WTC11 (cell line): ENCODE results near the gene LRRC49.

Source experiments
- ATF1 ChIP-seq: sonication (generic); formaldehyde crosslinking; IDR thresholded peaks from 2 replicates; pipeline ENCODE4 v1.8.1; 2023; ENCODE audit warnings: mild to moderate bottlenecking, moderate library complexity, missing genetic modification reagents
- FOXJ3 ChIP-seq: sonication (generic); formaldehyde crosslinking; IDR thresholded peaks from 2 replicates; pipeline ENCODE4 v1.9.0; 2021; ENCODE audit warnings: missing genetic modification reagents, mild to moderate bottlenecking, borderline replicate concordance
- IRF2 ChIP-seq: sonication (generic); formaldehyde crosslinking; IDR thresholded peaks from 2 replicates; pipeline ENCODE4 v1.8.0; 2022; ENCODE audit warnings: low read depth, missing genetic modification reagents, borderline replicate concordance
- JUN ChIP-seq: sonication (generic); formaldehyde crosslinking; IDR thresholded peaks from 2 replicates; pipeline ENCODE4 v1.8.0; 2023; ENCODE audit warnings: mild to moderate bottlenecking, missing genetic modification reagents
- NR3C1 ChIP-seq: sonication (generic); formaldehyde crosslinking; conservative IDR thresholded peaks from 2 replicates; pipeline ENCODE4 v1.8.1; 2023; ENCODE audit warnings: low read depth, mild to moderate bottlenecking, missing genetic modification reagents
- ZNF121 ChIP-seq: sonication (generic); formaldehyde crosslinking; IDR thresholded peaks from 2 replicates; pipeline ENCODE4 v1.8.0; 2023; ENCODE audit warnings: missing genetic modification reagents
- ZNF138 ChIP-seq: sonication (generic); formaldehyde crosslinking; conservative IDR thresholded peaks from 2 replicates; pipeline ENCODE4 v1.8.1; 2022; ENCODE audit warnings: mild to moderate bottlenecking, moderate library complexity, missing genetic modification reagents
- ZNF317 ChIP-seq: sonication (generic); formaldehyde crosslinking; IDR thresholded peaks from 2 replicates; pipeline ENCODE4 v1.8.1; 2023; ENCODE audit warnings: low read depth, mild to moderate bottlenecking, moderate library complexity, missing genetic modification reagents, borderline replicate concordance
- TF ChIP-seq, protein P1 (sequence below): sonication (generic); formaldehyde crosslinking; IDR thresholded peaks from 2 replicates; pipeline ENCODE4 v1.8.1; 2022; ENCODE audit warnings: low read depth, missing genetic modification reagents, borderline replicate concordance
- TF ChIP-seq, protein P2 (sequence below): fragments of 200-600 bp; IDR thresholded peaks from 2 replicates; pipeline ENCODE4 v1.8.0; 2022; ENCODE audit warnings: antibody characterized with exemption
- TF ChIP-seq, protein P3 (sequence below): sonication (generic); formaldehyde crosslinking; IDR thresholded peaks from 2 replicates; pipeline ENCODE4 v1.8.1; 2023; ENCODE audit warnings: mild to moderate bottlenecking, moderate library complexity, missing genetic modification reagents
- TF ChIP-seq, protein P4 (sequence below): sonication (generic); formaldehyde crosslinking; IDR thresholded peaks from 2 replicates; pipeline ENCODE4 v1.8.0; 2022; ENCODE audit warnings: mild to moderate bottlenecking, missing genetic modification reagents

DNA sequence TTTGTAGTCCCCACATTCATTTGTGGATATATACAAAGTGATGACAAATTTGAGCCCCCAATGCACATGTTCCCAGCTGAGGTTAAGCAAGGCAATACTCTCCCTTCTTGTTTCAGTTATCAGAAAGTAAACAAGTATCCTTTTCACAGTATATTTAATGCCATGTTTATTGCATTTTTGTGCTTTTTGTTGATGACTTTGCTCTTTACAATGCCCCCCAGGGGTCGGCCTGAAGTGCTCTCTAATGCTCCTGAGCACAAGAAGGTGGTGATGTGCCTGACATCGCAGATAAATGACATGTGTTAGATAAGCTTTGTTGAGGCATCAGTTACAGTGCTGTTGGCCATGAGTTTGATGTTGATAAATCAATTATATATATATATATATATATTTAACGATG is 165.0 kb downstream of the LRRC49 start:
- TF ChIP-seq, protein P1, sequence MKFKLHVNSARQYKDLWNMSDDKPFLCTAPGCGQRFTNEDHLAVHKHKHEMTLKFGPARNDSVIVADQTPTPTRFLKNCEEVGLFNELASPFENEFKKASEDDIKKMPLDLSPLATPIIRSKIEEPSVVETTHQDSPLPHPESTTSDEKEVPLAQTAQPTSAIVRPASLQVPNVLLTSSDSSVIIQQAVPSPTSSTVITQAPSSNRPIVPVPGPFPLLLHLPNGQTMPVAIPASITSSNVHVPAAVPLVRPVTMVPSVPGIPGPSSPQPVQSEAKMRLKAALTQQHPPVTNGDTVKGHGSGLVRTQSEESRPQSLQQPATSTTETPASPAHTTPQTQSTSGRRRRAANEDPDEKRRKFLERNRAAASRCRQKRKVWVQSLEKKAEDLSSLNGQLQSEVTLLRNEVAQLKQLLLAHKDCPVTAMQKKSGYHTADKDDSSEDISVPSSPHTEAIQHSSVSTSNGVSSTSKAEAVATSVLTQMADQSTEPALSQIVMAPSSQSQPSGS = no peak
- TF ChIP-seq ZNF317 (CRISPR knock-in tag) (no peak), ZNF138 (no peak), ATF1 (CRISPR knock-in tag) (no peak), JUN (no peak), ZNF121 (CRISPR knock-in tag) (no peak), IRF2 (CRISPR knock-in tag) (no peak), NR3C1 (CRISPR knock-in tag) (no peak), FOXJ3 (no peak)
- TF ChIP-seq, protein P2, sequence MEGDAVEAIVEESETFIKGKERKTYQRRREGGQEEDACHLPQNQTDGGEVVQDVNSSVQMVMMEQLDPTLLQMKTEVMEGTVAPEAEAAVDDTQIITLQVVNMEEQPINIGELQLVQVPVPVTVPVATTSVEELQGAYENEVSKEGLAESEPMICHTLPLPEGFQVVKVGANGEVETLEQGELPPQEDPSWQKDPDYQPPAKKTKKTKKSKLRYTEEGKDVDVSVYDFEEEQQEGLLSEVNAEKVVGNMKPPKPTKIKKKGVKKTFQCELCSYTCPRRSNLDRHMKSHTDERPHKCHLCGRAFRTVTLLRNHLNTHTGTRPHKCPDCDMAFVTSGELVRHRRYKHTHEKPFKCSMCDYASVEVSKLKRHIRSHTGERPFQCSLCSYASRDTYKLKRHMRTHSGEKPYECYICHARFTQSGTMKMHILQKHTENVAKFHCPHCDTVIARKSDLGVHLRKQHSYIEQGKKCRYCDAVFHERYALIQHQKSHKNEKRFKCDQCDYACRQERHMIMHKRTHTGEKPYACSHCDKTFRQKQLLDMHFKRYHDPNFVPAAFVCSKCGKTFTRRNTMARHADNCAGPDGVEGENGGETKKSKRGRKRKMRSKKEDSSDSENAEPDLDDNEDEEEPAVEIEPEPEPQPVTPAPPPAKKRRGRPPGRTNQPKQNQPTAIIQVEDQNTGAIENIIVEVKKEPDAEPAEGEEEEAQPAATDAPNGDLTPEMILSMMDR = no peak
- TF ChIP-seq, protein P3, sequence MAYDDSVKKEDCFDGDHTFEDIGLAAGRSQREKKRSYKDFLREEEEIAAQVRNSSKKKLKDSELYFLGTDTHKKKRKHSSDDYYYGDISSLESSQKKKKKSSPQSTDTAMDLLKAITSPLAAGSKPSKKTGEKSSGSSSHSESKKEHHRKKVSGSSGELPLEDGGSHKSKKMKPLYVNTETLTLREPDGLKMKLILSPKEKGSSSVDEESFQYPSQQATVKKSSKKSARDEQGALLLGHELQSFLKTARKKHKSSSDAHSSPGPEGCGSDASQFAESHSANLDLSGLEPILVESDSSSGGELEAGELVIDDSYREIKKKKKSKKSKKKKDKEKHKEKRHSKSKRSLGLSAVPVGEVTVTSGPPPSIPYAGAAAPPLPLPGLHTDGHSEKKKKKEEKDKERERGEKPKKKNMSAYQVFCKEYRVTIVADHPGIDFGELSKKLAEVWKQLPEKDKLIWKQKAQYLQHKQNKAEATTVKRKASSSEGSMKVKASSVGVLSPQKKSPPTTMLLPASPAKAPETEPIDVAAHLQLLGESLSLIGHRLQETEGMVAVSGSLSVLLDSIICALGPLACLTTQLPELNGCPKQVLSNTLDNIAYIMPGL (CRISPR knock-in tag) = no peak
- TF ChIP-seq, protein P4, sequence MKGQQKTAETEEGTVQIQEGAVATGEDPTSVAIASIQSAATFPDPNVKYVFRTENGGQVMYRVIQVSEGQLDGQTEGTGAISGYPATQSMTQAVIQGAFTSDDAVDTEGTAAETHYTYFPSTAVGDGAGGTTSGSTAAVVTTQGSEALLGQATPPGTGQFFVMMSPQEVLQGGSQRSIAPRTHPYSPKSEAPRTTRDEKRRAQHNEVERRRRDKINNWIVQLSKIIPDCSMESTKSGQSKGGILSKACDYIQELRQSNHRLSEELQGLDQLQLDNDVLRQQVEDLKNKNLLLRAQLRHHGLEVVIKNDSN (CRISPR knock-in tag) = no peak
